Measurements from ENCODE around the gene DPH7. TPM values are rescaled to one million over a fixed set of nuclear protein-coding genes. Genes with fewer than 3 reads are reported as not detected.
A peak's percentile ranks its signal among the peaks of the same experiment; 100 is the strongest.

DPH7 gene
- total RNA-seq, 1 donor from 2014 or later: 18.0 TPM

GRCh38 chr9:137590469-137591383 is 12.0 kb upstream of the DPH7 start, which contains the start of gene ZMYND19:
Gene ZMYND19 (minus strand): TSS chr9:137590512. CDS start chr9:137590263, 249 bp downstream.
- H3K36me3 ChIP-seq: peaks cover 24% of the 10 kb centered on the region
- peak within 1 kb of the TSS; percentile 90 for H3K4me3 ChIP-seq
- intact Hi-C loops (cut with micrococcal nuclease): no loop called here
- no peaks in the 10 kb centered on the region for H3K9me3 ChIP-seq (replicated peaks)
- DNase-seq: peak; percentile 90
- TF ChIP-seq, protein P1, sequence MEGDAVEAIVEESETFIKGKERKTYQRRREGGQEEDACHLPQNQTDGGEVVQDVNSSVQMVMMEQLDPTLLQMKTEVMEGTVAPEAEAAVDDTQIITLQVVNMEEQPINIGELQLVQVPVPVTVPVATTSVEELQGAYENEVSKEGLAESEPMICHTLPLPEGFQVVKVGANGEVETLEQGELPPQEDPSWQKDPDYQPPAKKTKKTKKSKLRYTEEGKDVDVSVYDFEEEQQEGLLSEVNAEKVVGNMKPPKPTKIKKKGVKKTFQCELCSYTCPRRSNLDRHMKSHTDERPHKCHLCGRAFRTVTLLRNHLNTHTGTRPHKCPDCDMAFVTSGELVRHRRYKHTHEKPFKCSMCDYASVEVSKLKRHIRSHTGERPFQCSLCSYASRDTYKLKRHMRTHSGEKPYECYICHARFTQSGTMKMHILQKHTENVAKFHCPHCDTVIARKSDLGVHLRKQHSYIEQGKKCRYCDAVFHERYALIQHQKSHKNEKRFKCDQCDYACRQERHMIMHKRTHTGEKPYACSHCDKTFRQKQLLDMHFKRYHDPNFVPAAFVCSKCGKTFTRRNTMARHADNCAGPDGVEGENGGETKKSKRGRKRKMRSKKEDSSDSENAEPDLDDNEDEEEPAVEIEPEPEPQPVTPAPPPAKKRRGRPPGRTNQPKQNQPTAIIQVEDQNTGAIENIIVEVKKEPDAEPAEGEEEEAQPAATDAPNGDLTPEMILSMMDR (IDR thresholded peaks at IDR 0.05; ENCODE audit: borderline replicate concordance): peak; percentile 13
- peaks cover 19% of the 10 kb centered on the region for H3K4me1 ChIP-seq
- H3K27me3 ChIP-seq (ENCODE audit: low read depth): no peaks in the 10 kb centered on the region
- H3K27ac ChIP-seq (replicated peaks): peak within 1 kb of the TSS; percentile 53

DNA sequence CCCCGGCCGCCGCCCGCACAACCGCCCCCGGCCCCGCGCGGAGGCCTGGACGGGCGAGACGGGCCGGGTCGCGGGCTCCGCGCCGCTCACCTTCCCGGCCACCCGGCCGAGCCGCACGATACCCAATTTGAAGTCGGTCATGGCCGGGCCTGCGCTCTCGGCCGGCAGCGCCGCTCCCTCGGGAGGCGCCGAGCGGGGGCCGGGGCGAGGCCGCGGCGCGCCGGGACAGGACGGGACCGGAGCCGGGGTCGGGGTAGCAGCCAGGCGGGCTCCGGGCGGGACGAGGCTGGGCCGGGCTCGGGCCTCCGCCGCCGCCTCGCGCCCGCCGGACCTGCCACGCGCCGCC is 11.4 kb upstream of the DPH7 start:
- Histone ChIP-seq H3K27ac (replicated peaks) (no peak overlapping the region), H3K4me1 (peaks cover 19% of the 10 kb centered on the region), H3K36me3 (peaks cover 30% of the 10 kb centered on the region), H3K27me3 (ENCODE audit: low read depth) (no peaks in the 10 kb centered on the region), H3K9me3 (replicated peaks) (no peaks in the 10 kb centered on the region), H3K4me3 (peak overlapping the region; percentile 90)
- TF ChIP-seq, protein P1 (IDR thresholded peaks at IDR 0.05; ENCODE audit: borderline replicate concordance): no peak
- intact Hi-C loops (cut with micrococcal nuclease): no loop called here
- no peak for DNase-seq

GRCh38 chr9:137589441-137590122 is 10.9 kb upstream of the DPH7 start:
- peaks cover 19% of the 10 kb centered on the region for H3K4me1 ChIP-seq
- TF ChIP-seq, protein P1 (IDR thresholded peaks at IDR 0.05; ENCODE audit: borderline replicate concordance): no peak
- no peaks in the 10 kb centered on the region for H3K27me3 ChIP-seq (ENCODE audit: low read depth)
- peaks cover 36% of the 10 kb centered on the region for H3K36me3 ChIP-seq
- no peak overlapping the region for H3K27ac ChIP-seq (replicated peaks)
- no peak for DNase-seq
- H3K4me3 ChIP-seq: peak overlapping the region; percentile 90
- H3K9me3 ChIP-seq (replicated peaks): no peaks in the 10 kb centered on the region
- intact Hi-C loops (cut with micrococcal nuclease): no loop called here

- no peak for DNase-seq
- Histone ChIP-seq H3K4me3 (peak overlapping the region; percentile 90), H3K27me3 (ENCODE audit: low read depth) (no peaks in the 10 kb centered on the region), H3K4me1 (peaks cover 19% of the 10 kb centered on the region), H3K36me3 (peaks cover 39% of the 10 kb centered on the region), H3K9me3 (replicated peaks) (no peaks in the 10 kb centered on the region), H3K27ac (replicated peaks) (no peak overlapping the region)
- TF ChIP-seq, protein P1 (IDR thresholded peaks at IDR 0.05; ENCODE audit: borderline replicate concordance): no peak
- intact Hi-C loops (cut with micrococcal nuclease): no loop called here
Measured at GRCh38 chr9:137588891-137589290, 10.2 kb upstream of the DPH7 start.

- Histone ChIP-seq H3K4me3 (no peak overlapping the region), H3K4me1 (peaks cover 19% of the 10 kb centered on the region), H3K9me3 (replicated peaks) (no peaks in the 10 kb centered on the region), H3K36me3 (peaks cover 39% of the 10 kb centered on the region), H3K27ac (replicated peaks) (no peak overlapping the region), H3K27me3 (ENCODE audit: low read depth) (no peaks in the 10 kb centered on the region)
- TF ChIP-seq, protein P1 (IDR thresholded peaks at IDR 0.05; ENCODE audit: borderline replicate concordance): no peak
- intact Hi-C loops (cut with micrococcal nuclease): no loop called here
- DNase-seq: no peak
Measured at GRCh38 chr9:137588311-137588710, 9.6 kb upstream of the DPH7 start.

Measured in left ventricle myocardium inferior (tissue), 1 donor.